Measurements from ENCODE around the gene EXOC2.

GRCh38 chr6:628766-629165, 64.2 kb downstream of the EXOC2 start:
- no peak for TF ChIP-seq EZH2phosphoT487 (IDR thresholded peaks at IDR 0.05; ENCODE audit: borderline replicate concordance, low read length)
- TF ChIP-seq CTCF (IDR thresholded peaks at IDR 0.05; ENCODE audit: low read depth, low read length, poor library complexity, severe bottlenecking), result no peak

Data from DOHH2 (cell line).